Measurements from ENCODE around the gene TM6SF1. TPM values are rescaled to one million over a fixed set of nuclear protein-coding genes. Genes with fewer than 3 reads are reported as not detected.

Gene TM6SF1
- total RNA-seq, 2 donors from 2014 or later, result 0.62 to 1.5 TPM

DNA sequence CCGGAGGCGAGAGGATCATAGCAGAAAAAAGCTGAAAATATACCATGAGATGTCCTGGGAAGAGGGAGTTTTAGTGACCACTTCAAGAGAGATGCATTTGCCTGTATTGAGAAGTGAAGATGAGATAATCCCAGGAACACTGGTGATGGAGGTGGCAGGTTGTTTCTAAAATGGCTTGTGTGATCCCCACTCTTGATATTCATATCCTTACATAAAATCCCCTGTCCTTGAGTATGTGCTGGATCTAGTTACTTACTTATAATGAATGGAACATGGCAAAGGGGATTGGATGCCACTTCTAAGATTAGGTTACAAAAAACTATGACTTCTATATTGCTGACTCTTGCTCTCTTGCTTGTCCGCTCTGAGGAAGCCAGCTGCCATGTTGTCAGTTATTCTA, 78.1 kb downstream of the TM6SF1 start:
- intact Hi-C loops (cut with DNase I), result no loop called here
- H3K4me3 ChIP-seq, result no peak overlapping the region
- no peaks in the 10 kb centered on the region for H3K27me3 ChIP-seq
- no peaks in the 10 kb centered on the region for H3K36me3 ChIP-seq
- TF ChIP-seq, protein P1, sequence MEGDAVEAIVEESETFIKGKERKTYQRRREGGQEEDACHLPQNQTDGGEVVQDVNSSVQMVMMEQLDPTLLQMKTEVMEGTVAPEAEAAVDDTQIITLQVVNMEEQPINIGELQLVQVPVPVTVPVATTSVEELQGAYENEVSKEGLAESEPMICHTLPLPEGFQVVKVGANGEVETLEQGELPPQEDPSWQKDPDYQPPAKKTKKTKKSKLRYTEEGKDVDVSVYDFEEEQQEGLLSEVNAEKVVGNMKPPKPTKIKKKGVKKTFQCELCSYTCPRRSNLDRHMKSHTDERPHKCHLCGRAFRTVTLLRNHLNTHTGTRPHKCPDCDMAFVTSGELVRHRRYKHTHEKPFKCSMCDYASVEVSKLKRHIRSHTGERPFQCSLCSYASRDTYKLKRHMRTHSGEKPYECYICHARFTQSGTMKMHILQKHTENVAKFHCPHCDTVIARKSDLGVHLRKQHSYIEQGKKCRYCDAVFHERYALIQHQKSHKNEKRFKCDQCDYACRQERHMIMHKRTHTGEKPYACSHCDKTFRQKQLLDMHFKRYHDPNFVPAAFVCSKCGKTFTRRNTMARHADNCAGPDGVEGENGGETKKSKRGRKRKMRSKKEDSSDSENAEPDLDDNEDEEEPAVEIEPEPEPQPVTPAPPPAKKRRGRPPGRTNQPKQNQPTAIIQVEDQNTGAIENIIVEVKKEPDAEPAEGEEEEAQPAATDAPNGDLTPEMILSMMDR (IDR thresholded peaks at IDR 0.05), result no peak
- no peak overlapping the region for H3K9ac ChIP-seq (ENCODE audit: low read depth in 2 of 2, low read length in 2 of 2)
- no peak for DNase-seq
- H3K4me1 ChIP-seq, result no peaks in the 10 kb centered on the region
- H3K9me3 ChIP-seq, result no peaks in the 10 kb centered on the region
- no peak overlapping the region for H3K27ac ChIP-seq

Small RNAs within 50 kb of the gene (microRNA-seq; reads per million reads assigned to microRNA genes)
- gene MIR4515, result not detected

Other genes starting within 250 kb of the TM6SF1 start
- 1 to 10 TPM; 2.4 to 3.1 TPM for gene HOMER2, start 154.9 kb upstream of the TM6SF1 start, total RNA-seq
- gene RAMAC, start 121.4 kb upstream of the TM6SF1 start, total RNA-seq, result 10 to 100 TPM; 22.8 to 23.0 TPM
- 10 to 100 TPM; 19.0 to 22.7 TPM for gene C15orf40, start 96.0 kb upstream of the TM6SF1 start, total RNA-seq
- 10 to 100 TPM; 56.7 to 63.6 TPM for gene BTBD1, start 40.4 kb upstream of the TM6SF1 start, total RNA-seq
- gene HDGFL3, start 100.2 kb downstream of the TM6SF1 start, total RNA-seq, result 10 to 100 TPM; 16.2 to 16.7 TPM
- not detected for gene BNC1, start 177.0 kb downstream of the TM6SF1 start, total RNA-seq